HUES64 (cell line): Measurements from ENCODE around the gene ANKRD28.
A peak's percentile ranks its signal among the peaks of the same experiment; 100 is the strongest.

Experiments used
- H3K27ac ChIP-seq: 2 replicates; pipeline ENCODE4 v1.7.0; 2013; ENCODE audit warnings: low read depth, low read length, inconsistent platforms
- H3K27me3 ChIP-seq: 2 replicates; pipeline ENCODE4 v1.6.1; 2013; ENCODE audit warnings: mild to moderate bottlenecking, low read length; ENCODE audit not compliant: insufficient read depth
- H3K36me3 ChIP-seq: 2 replicates; pipeline ENCODE4 v1.6.1; 2013; ENCODE audit warnings: mild to moderate bottlenecking, low read length; ENCODE audit not compliant: insufficient read depth
- H3K4me1 ChIP-seq: 2 replicates; pipeline ENCODE4 v1.6.1; 2013; ENCODE audit warnings: mild to moderate bottlenecking, low read length, moderate library complexity; ENCODE audit not compliant: insufficient read depth
- H3K4me3 ChIP-seq: 2 replicates; pipeline ENCODE4 v1.5.1; 2013; ENCODE audit warnings: mild to moderate bottlenecking, low read length, moderate library complexity
- H3K9ac ChIP-seq: 2 replicates; pipeline ENCODE4 v1.6.1; 2013; ENCODE audit warnings: mild to moderate bottlenecking, low read depth, low read length
- H3K9me3 ChIP-seq: 2 replicates; pipeline ENCODE4 v1.6.1; 2013; ENCODE audit warnings: low read depth, low read length; ENCODE audit not compliant: insufficient read depth
- WGBS: fragments of 150-250, 120-280 bp; methylation state at CpG from one replicate; pipeline ENCODE4 v1.1.7; 2013; ENCODE audit warnings: missing lambda C conversion rate; 5-methylcytosine and 5-hydroxymethylcytosine counted together

ANKRD28 gene

DNA sequence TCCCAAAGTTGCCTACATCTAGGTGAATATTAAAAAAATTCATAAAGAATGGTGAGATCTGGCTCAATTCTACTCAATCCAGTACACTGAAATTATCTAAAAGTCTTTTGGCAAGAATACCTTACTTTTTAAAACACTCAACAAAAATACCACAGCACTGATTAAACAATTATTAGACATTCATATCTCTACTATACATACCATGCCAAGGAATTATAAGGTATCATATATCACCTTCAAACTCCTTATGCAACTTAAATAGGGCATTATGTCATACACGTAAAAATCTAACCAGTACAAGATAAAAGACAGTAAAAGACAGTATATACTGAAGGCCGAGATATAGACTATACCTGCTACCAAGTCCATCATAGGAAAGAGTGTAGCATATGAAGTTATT lies 6.1 kb upstream of the ANKRD28 start:
- Histone ChIP-seq H3K9me3 (no peaks in the 10 kb centered on the region), H3K36me3 (no peaks in the 10 kb centered on the region), H3K4me3 (no peak overlapping the region), H3K27me3 (no peaks in the 10 kb centered on the region), H3K9ac (no peak overlapping the region), H3K27ac (no peak overlapping the region), H3K4me1 (peaks cover 20% of the 10 kb centered on the region)
- WGBS = 92% methylated on average over 1 of the region's 2 CpGs

DNA sequence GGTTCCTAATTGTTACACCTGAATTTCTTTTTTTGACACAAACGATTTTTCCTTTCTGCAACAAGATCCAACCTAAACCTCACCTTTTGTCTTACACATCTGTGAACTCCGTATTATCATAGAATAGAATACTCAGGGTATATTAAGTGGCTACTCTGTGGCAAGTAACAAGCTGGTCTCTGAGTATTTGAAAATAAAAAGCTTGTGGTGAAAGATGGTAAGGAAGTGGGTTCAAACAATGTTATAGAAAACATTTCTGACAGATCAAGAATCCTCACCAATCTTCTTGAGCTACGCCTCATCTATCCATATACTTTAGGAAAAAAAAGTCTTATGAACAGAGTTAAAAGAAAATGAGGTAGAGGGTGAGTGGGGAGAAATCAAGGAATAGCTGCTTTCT lies 3.5 kb upstream of the ANKRD28 start:
- Histone ChIP-seq H3K9ac (no peak overlapping the region), H3K36me3 (no peaks in the 10 kb centered on the region), H3K4me1 (peaks cover 40% of the 10 kb centered on the region), H3K4me3 (no peak overlapping the region), H3K27me3 (no peaks in the 10 kb centered on the region), H3K27ac (no peak overlapping the region), H3K9me3 (no peaks in the 10 kb centered on the region)
- 100% methylated on average over 2 of the region's 3 CpGs for WGBS

DNA sequence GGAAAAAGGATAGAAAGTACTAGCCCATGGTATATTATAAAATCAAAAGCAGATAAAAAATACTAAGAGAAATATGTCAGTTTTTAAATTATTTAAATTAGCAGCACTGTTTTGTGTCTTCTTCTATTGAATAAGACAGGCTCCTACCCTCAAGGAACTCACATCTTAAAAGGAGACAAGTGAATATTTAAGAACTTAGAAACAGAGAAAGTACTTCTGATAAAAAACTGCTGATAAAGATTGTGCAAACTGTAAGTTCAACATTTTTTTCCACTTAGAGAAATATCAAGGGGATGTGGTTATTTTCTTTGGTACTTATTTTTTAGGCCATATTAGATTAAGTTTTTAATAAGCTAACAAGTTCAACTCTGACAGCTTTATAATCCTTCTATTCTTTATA lies 3.0 kb upstream of the ANKRD28 start:
- no peak overlapping the region for H3K27ac ChIP-seq
- H3K9me3 ChIP-seq = no peaks in the 10 kb centered on the region
- H3K36me3 ChIP-seq = no peaks in the 10 kb centered on the region
- H3K9ac ChIP-seq = no peak overlapping the region
- H3K27me3 ChIP-seq = no peaks in the 10 kb centered on the region
- peaks cover 42% of the 10 kb centered on the region for H3K4me1 ChIP-seq
- H3K4me3 ChIP-seq = no peak overlapping the region

DNA sequence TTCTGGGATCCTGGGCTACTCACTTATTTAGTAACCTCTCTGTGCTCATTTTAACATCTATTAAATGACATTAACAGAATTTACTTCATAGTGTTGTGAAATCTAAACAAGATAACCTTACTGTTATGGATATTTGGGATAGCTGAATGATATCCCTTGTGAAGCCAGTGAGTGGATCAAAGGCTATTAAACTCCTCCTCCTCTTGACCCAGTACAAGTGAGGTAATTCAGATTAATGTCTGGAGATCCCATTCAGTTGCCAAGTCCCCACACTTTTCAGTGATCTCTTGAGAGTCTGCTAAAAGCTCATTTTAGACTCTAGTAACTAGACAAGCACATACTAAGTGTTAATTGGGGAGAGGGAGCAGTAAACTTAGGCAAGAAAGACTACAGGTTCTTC lies 2.5 kb upstream of the ANKRD28 start:
- no peak overlapping the region for H3K27ac ChIP-seq
- H3K4me3 ChIP-seq = no peak overlapping the region
- H3K9me3 ChIP-seq = no peaks in the 10 kb centered on the region
- H3K9ac ChIP-seq = no peak overlapping the region
- H3K4me1 ChIP-seq = peaks cover 45% of the 10 kb centered on the region
- no peaks in the 10 kb centered on the region for H3K36me3 ChIP-seq
- no peaks in the 10 kb centered on the region for H3K27me3 ChIP-seq

DNA sequence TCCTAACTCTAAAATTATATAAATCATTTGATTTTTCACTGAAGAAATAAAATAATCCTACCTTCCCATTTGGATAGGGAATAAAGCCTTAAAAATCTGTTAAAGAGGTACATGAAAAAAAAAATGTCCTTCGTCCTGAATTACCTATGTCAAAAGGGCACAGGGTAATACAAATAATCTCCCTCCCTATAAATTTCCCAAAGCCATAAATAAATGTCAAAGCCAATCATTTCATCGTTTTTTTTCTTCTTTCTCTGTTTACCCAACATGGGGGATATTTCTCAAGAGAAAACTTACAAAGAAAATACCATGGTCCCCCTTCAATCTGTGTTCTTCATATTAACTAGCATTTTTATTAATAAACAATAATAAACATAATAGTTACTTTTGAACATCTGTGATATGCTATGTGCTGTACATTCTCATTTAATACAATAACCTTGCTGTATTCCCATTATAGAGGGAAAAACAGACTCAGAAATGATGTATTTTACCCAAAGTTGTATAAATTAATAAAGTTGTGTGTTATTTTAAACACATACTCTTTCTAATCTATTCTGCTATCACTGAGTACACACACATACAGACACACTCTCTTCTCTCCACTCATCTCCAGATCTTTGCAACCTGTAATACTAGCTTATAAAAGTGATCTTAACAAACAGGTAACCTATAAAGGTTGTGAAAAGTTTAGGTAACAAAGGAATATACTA lies 910 bp upstream of the ANKRD28 start:
- no peak overlapping the region for H3K4me3 ChIP-seq
- H3K9ac ChIP-seq = no peak overlapping the region; the same call in 1 of the 2 replicates
- peaks cover 42% of the 10 kb centered on the region for H3K4me1 ChIP-seq
- H3K27ac ChIP-seq = 0 out of 2 replicates have a peak overlapping the region, but pooled peaks have one; percentile 74
- no peaks in the 10 kb centered on the region for H3K27me3 ChIP-seq
- no peaks in the 10 kb centered on the region for H3K9me3 ChIP-seq
- 92% methylated on average over 2 of the region's 2 CpGs for WGBS
- H3K36me3 ChIP-seq = peaks cover 13% of the 10 kb centered on the region

DNA sequence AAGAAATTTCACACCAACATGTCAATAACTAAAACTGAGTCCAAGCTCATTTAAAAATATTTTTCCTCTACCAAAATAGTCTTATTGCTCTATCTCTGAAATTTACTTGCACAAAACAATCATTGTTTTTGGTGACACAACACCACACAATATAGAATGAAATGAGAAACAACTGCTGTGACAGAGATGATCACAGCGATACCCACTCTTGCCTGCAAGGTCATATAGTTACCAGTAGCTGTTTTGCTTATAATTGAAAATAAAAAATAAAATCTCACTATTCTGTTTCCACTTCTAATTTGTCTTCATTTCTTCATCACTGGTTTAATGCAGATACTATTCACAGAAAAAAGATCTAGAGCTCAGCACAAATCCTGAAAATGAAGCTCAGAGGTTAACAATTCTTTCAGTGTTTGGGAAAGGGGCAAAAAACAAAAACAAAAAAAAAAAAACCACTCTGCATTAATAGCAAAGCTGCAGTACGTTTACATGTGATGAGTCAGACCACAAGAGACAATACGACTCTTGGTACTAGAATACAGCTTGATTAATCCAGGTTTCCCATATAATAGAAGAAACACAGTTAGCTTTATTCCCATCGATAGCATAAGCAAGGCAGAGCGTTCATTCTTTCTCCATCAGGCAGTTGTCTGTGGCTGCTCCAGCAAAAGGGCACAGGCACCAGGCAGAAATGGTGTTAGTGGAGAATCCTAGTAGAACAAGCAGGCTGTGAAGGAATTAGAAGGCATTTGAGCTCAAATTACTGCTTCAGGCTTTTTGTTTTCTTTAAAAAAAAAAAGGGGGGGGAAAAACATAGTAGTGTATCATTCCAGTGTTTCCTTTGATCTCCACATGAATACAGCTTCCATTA lies 773 bp downstream of the ANKRD28 start:
- no peaks in the 10 kb centered on the region for H3K27me3 ChIP-seq
- peak overlapping the region; percentile 32 for H3K4me3 ChIP-seq
- H3K4me1 ChIP-seq = peaks cover 42% of the 10 kb centered on the region
- no peaks in the 10 kb centered on the region for H3K9me3 ChIP-seq
- 45% methylated on average over 4 of the region's 5 CpGs for WGBS
- peak overlapping the region; percentile 46; the same call in 1 of the 2 replicates for H3K9ac ChIP-seq
- H3K36me3 ChIP-seq = peaks cover 27% of the 10 kb centered on the region
- H3K27ac ChIP-seq = peak overlapping the region; percentile 74

DNA sequence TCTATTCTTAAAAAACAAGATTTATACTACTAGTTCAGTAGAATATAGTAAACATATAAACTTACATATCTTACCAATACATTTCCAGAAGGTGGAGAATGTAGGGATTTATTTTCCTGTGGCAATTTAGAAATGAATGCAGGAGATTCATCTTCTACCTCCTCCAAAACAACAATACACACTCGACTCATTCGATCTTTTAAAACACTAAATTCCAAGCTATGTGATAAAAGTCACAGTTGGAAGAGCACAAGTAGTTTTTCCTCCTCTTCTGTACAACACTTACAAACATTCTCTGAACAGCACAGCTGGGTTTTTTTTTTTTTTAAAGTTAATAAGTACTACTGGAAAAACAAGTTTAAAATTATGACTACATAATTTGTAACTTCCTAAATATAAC lies 1.4 kb downstream of the ANKRD28 start:
- H3K27ac ChIP-seq = no peak overlapping the region

DNA sequence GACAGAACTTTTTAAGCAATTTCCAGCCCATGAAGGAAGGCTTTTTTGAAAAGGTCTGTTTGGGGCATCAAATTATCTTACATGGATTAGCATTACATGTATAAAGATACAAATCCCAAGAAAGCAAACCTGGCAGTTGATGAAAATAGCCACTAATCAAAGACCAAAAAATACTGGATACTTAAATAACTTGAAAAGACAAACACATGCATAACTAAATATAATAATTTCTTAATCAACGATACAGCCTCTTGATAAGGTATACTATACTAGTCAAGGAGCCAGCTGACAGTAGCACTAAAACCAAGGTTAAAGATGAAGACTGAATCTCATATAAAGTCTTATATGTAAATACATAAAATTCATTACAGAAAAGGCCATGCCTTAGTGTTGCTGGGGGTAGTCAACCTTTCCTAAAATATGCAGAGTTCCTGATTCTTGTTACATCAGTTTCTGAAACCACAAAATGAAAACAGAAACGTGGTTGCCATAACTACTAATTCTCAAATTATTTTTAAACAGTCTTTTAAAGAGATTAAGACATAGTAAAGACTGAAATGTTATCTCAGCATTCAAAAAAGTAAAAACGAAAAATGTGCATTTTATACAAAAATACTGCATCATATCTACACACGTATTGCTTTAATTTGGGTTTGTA lies 2.0 kb downstream of the ANKRD28 start:
- no peaks in the 10 kb centered on the region for H3K27me3 ChIP-seq

More for the DNA sequence above, 1.4 kb downstream of the ANKRD28 start:
- H3K9ac ChIP-seq = peak overlapping the region; percentile 46; the same call in 1 of the 2 replicates
- H3K9me3 ChIP-seq = peaks cover 2% of the 10 kb centered on the region; the same call in 1 of the 2 replicates
- H3K4me3 ChIP-seq = peak overlapping the region; percentile 32; the same call in 1 of the 2 replicates
- H3K27me3 ChIP-seq = no peaks in the 10 kb centered on the region
- H3K36me3 ChIP-seq = peaks cover 32% of the 10 kb centered on the region
- 90% methylated on average over 2 of the region's 2 CpGs for WGBS
- H3K4me1 ChIP-seq = peaks cover 42% of the 10 kb centered on the region

DNA sequence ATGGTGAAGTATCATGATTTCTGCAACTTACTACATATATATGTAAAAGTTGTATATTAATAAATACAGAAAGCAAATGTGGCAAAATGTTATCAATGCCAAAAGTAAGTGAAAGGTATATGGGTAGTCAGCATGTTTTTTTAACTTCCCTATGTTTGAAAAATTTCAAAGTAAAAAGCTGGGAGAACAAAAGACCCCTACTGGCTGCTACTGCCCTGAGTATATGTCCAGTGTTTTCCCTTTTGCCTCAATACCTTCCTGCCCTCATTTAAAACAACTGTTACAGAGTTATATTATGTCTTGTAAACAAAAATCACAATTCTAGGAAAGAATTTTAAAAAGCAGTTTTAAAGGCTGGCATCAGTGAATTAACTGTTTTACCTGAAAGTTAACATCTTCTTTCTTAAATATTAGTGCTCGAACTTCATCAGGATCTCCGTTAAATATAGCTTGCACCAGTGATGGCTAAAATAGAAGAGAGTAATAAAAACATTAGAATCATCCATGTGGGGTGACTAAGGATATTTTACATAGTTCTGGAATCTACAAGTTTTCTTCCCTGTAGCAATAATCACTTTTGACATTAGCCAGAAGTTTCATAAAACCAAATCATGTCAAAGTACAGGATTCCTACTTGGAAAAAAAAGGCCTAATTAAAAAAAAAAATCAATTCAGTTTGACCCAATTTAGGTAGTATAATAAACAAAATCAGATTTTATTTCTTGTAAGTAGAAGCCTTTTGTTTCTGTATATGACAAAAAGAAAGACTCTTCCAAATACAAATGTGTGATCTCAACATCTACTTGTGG lies 2.7 kb downstream of the ANKRD28 start:
- Histone ChIP-seq H3K27me3 (no peaks in the 10 kb centered on the region), H3K36me3 (peaks cover 32% of the 10 kb centered on the region), H3K27ac (no peak overlapping the region; the same call in 1 of the 2 replicates), H3K9me3 (peaks cover 4% of the 10 kb centered on the region; the same call in 1 of the 2 replicates), H3K4me1 (peaks cover 37% of the 10 kb centered on the region), H3K9ac (peak overlapping the region; percentile 10; the same call in 1 of the 2 replicates), H3K4me3 (peak overlapping the region; percentile 8; the same call in 1 of the 2 replicates)
- WGBS = 100% methylated on average over 2 of the region's 2 CpGs

More for the DNA sequence above, 2.0 kb downstream of the ANKRD28 start:
- Histone ChIP-seq H3K9ac (peak overlapping the region; percentile 46; the same call in 1 of the 2 replicates), H3K27ac (no peak overlapping the region), H3K4me3 (peak overlapping the region; percentile 22; the same call in 1 of the 2 replicates), H3K36me3 (peaks cover 32% of the 10 kb centered on the region), H3K9me3 (peaks cover 4% of the 10 kb centered on the region; the same call in 1 of the 2 replicates), H3K4me1 (peaks cover 42% of the 10 kb centered on the region)
- 93% methylated on average over 2 of the region's 4 CpGs for WGBS

DNA sequence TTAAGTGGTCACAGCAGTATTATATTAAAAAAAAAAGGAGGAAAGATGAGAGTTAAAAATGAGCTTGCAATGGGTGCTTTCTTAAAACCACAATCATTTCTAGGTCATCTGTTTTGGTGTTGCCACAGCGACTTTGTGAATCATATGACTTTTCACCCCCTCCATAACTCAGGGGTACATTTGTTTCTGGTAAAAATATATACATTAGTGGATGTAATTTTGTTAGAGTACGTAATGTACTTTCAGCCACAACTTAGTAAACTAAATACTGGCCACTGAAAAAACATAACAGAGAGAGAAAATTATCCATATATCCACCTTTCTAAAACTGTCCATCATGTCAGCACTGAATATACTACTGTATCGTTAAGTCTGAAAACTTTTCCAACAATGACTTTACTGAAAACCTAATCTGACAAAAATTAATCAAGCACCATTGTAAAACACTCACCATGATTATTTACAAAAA lies 3.4 kb downstream of the ANKRD28 start:
- no peak overlapping the region for H3K4me3 ChIP-seq
- H3K4me1 ChIP-seq = peaks cover 37% of the 10 kb centered on the region
- H3K9ac ChIP-seq = no peak overlapping the region
- peaks cover 4% of the 10 kb centered on the region; the same call in 1 of the 2 replicates for H3K9me3 ChIP-seq
- H3K27me3 ChIP-seq = no peaks in the 10 kb centered on the region
- H3K27ac ChIP-seq = no peak overlapping the region
- peaks cover 32% of the 10 kb centered on the region for H3K36me3 ChIP-seq
- 95% methylated on average over 2 of the region's 3 CpGs for WGBS
